ENCODE results near the gene VSTM2A.
A peak's percentile ranks its signal among the peaks of the same experiment; 100 is the strongest.

Gene VSTM2A

GRCh38 chr7:54538122-54538521 lies 4.1 kb upstream of the VSTM2A start (continued):
- no peak for TF ChIP-seq PATZ1 (CRISPR knock-in tag; IDR thresholded peaks at IDR 0.05; ENCODE audit: borderline replicate concordance)
- TF ChIP-seq ZC3H10 (CRISPR knock-in tag; IDR thresholded peaks at IDR 0.05), result no peak
- 0 out of 2 replicates have a peak, but pooled peaks have one; percentile 35 for TF ChIP-seq PPARA (CRISPR knock-in tag; IDR thresholded peaks at IDR 0.05; ENCODE audit: borderline replicate concordance)
- TF ChIP-seq TOX (CRISPR knock-in tag; IDR thresholded peaks at IDR 0.05; ENCODE audit: borderline replicate concordance), result no peak
- peak; percentile 97 for TF ChIP-seq TCF4 (CRISPR knock-in tag; IDR thresholded peaks at IDR 0.05; ENCODE audit: borderline replicate concordance)
- TF ChIP-seq CSRNP3 (CRISPR knock-in tag; IDR thresholded peaks at IDR 0.05), result no peak
- TF ChIP-seq ISL1 (CRISPR knock-in tag; IDR thresholded peaks at IDR 0.05), result no peak
- TF ChIP-seq RARB (CRISPR knock-in tag; IDR thresholded peaks at IDR 0.05), result no peak

- ATAC-seq, result peak; percentile 49
- TF ChIP-seq ZC3H10 (CRISPR knock-in tag; IDR thresholded peaks at IDR 0.05) (no peak), GLIS3 (CRISPR knock-in tag; IDR thresholded peaks at IDR 0.05) (no peak), ZNF565 (CRISPR knock-in tag; conservative IDR thresholded peaks at IDR 0.05; ENCODE audit: low read depth) (no peak), OSR1 (CRISPR knock-in tag; IDR thresholded peaks at IDR 0.05) (no peak), PPARA (CRISPR knock-in tag; IDR thresholded peaks at IDR 0.05; ENCODE audit: borderline replicate concordance) (no peak), ZFP3 (CRISPR knock-in tag; IDR thresholded peaks at IDR 0.05) (no peak), CSRNP3 (CRISPR knock-in tag; IDR thresholded peaks at IDR 0.05) (no peak), BACH2 (CRISPR knock-in tag; IDR thresholded peaks at IDR 0.05; ENCODE audit: borderline replicate concordance) (no peak), SNAI2 (CRISPR knock-in tag; IDR thresholded peaks at IDR 0.05) (no peak)
- TF ChIP-seq, protein P1, sequence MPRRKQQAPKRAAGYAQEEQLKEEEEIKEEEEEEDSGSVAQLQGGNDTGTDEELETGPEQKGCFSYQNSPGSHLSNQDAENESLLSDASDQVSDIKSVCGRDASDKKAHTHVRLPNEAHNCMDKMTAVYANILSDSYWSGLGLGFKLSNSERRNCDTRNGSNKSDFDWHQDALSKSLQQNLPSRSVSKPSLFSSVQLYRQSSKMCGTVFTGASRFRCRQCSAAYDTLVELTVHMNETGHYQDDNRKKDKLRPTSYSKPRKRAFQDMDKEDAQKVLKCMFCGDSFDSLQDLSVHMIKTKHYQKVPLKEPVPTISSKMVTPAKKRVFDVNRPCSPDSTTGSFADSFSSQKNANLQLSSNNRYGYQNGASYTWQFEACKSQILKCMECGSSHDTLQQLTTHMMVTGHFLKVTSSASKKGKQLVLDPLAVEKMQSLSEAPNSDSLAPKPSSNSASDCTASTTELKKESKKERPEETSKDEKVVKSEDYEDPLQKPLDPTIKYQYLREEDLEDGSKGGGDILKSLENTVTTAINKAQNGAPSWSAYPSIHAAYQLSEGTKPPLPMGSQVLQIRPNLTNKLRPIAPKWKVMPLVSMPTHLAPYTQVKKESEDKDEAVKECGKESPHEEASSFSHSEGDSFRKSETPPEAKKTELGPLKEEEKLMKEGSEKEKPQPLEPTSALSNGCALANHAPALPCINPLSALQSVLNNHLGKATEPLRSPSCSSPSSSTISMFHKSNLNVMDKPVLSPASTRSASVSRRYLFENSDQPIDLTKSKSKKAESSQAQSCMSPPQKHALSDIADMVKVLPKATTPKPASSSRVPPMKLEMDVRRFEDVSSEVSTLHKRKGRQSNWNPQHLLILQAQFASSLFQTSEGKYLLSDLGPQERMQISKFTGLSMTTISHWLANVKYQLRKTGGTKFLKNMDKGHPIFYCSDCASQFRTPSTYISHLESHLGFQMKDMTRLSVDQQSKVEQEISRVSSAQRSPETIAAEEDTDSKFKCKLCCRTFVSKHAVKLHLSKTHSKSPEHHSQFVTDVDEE (CRISPR knock-in tag; IDR thresholded peaks at IDR 0.05), result no peak
Observed at GRCh38 chr7:54543051-54543488, 895 bp downstream of the VSTM2A start.

DNA sequence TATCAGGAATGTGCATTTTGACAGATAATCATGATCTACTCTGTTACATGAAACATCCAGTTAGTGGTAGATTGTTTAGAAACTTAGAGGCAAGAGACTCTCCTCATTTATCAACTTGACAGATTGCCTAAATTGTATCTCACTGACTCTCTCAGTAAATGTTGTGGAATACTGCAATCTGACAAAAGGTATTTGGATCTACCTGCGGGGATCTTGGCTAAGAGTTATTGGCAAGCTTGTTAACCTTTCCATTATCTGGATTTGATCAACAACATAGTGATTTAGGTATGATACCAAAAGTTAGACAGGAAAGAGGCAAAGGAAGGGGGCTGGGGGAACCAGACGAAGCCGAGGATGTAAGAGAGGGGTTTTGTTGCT lies 2.0 kb downstream of the VSTM2A start:
- TF ChIP-seq ZFP30 (CRISPR knock-in tag; IDR thresholded peaks at IDR 0.05) (no peak), ARNTL (CRISPR knock-in tag; IDR thresholded peaks at IDR 0.05; ENCODE audit: borderline replicate concordance, low read depth) (no peak), OSR1 (CRISPR knock-in tag; IDR thresholded peaks at IDR 0.05) (no peak), ESRRG (CRISPR knock-in tag; IDR thresholded peaks at IDR 0.05) (no peak), CSDC2 (CRISPR knock-in tag; IDR thresholded peaks at IDR 0.05) (no peak), ZFP3 (CRISPR knock-in tag; IDR thresholded peaks at IDR 0.05) (no peak), BACH2 (CRISPR knock-in tag; IDR thresholded peaks at IDR 0.05; ENCODE audit: borderline replicate concordance) (no peak), ISL1 (CRISPR knock-in tag; IDR thresholded peaks at IDR 0.05) (no peak)
- no peak for ATAC-seq

DNA sequence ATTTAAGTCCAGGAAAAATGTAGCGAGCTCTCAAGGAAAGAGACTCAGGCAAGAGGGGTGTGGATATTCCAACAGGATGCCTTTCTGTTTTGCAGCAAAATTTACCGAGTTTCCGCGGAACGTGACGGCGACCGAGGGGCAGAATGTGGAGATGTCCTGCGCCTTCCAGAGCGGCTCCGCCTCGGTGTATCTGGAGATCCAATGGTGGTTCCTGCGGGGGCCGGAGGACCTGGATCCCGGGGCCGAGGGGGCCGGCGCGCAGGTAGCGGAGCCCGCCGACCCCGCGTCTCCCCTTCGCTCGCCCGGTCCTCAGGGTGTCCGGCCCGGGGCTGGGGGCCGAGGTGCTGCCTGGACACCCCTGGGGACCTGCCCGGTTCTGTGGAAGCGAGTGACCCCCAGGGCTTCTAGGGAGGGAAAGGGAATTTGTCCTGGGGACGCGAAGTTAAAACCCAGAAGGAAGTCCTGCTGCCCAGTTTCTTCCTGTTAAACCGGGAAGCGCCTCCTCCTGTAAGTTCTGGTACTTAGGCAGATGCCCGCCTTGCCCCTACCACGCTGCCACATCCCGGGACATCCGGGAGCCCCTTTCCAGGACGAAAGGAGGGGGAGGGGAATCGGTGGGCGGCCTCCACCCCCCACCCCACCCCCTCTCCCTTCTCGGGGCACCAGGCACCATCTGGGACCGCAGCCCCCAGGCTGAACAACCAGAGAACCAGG lies 2.5 kb downstream of the VSTM2A start:
- ATAC-seq, result no peak
- TF ChIP-seq ESRRG (CRISPR knock-in tag; IDR thresholded peaks at IDR 0.05) (no peak), CREB5 (CRISPR knock-in tag; IDR thresholded peaks at IDR 0.05; ENCODE audit: low read depth) (no peak), ZNF565 (CRISPR knock-in tag; conservative IDR thresholded peaks at IDR 0.05; ENCODE audit: low read depth) (no peak)
